Activated CD8-positive, alpha-beta memory T cell treated with anti-CD3 and anti-CD28 coated beads for 36 hours (primary cell): Measurements from ENCODE around the gene NOB1. TPM values are rescaled to one million over a fixed set of nuclear protein-coding genes. Genes with fewer than 3 reads are reported as not detected.
"Not testable (repeated sequence)": the region's sequence is repeated elsewhere in the genome, so short reads cannot be mapped to it uniquely, and the experiment has no call there.

Experiments
- CTCF ChIA-PET: fragments of 350-600 bp; sonication (Branson Sonifier 250); formaldehyde crosslinking; loops from one replicate; lab custom pipeline; 2021; ENCODE audit warnings: antibody characterized with exemption; lab: Charles Lee
- POLR2A ChIA-PET: fragments of 350-600 bp; sonication (Branson Sonifier 250); formaldehyde crosslinking; loops from one replicate; lab custom pipeline; 2021; ENCODE audit warnings: antibody characterized with exemption; lab: Charles Lee
- total RNA-seq, 2 experiments: library from RNA; stranded (reverse); gene quantifications; one replicate each; pipeline ENCODE4 v1.2.3, GENCODE V29; 2021

NOB1 gene
- total RNA-seq = 100 to 1,000 TPM; 127 to 130 TPM

DNA sequence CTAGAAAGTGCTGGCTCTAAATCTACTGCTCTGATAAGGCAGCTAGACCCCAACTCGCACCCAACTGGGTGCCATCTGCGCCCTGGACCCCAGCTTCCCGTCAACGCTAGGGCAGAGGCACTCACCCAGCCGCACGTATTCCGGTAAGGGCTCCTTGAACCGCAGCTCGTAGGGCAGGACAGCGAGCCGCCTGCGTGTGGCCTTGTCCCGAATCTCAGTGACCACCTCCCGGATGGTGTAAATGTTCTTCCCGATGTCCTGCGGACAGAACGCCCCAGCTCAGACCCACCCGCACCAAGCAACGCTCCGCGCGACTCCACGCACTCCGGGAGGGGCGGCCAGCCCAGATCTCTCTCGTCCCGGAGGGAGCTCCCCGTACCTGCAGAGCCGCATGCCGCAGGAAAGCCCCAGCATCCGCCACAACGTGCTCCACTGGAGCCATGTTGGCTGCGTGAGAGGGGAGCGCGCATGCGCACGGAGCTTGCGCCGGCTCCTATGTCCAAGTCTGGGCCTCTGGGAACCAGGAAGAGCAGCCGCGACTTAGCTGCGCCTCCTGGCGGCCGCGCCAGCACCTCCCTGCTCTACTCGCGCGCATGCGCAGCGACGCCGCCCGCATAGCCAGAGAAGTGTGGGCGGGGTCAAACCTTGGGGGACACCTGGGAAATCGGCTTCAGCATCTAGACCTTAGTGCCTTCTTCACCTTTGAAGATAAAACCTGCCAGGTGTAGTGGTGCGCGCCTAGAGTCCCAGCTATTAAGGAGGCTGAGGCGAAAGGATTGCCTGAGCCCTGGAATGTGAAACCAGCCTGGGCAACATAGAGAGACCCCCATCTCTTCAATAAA lies at the start of gene NOB1:
NOB1 (minus strand) TSS at position 458 of the 842 bp plus-strand sequence; CDS start at position 442, 16 bp downstream.
- POLR2A ChIA-PET = interaction anchor here (0.6 to 1.5 kb wide), 4 partner anchors 8 to 589 kb away, joined by 3 to 6 read pairs (median 5); partner anchors contain the start of genes NQO1 and WWP2

GRCh38 chr16:69804297-69804696 lies 49.6 kb upstream of the NOB1 start:
- ChIA-PET POLR2A (no interaction called here), CTCF (no interaction called here)

More for the DNA sequence above, at the start of gene NOB1:
- CTCF ChIA-PET = interaction anchor here (0.6 to 1.9 kb wide), 15 partner anchors 8 to 359 kb away, joined by 3 to 15 read pairs (median 6); partner anchors contain the start of genes NQO1 and WWP2

DNA sequence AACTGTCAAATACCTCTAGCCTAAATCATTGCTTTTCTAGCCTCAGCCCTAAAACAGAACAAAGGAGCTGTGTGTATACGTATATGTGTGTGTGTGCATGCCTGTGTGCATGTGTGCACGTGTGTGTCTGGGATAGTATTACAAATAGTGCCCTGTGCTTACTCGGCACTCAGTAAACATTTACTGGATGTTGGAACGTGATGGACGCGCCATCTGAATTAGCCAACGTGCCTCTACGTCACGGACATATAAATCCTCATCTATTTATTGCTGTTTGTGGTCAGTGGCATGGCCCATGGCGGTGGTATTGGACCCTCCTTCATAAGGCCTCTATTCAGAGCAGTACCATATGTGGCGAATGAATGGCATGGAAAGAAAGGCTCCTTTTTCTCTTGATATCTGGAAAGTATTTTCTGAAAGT lies 44.9 kb upstream of the NOB1 start:
- CTCF ChIA-PET = no interaction called here

DNA sequence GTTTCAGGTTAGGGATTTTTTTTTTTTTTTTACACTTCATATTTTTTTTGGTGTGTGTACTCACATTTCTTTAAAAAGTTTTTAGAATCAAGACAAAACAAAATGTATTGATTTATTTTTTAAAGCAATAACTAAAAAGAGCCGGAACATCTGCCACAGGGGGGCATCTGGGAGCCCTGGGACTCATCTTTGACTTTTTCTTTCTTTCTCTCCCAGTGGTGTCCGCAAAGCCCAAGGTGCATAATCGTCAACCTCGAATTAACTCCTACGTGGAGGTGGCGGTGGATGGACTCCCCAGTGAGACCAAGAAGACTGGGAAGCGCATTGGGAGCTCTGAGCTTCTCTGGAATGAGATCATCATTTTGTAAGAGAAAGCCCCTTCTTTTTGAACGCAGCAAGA lies 43.7 kb upstream of the NOB1 start:
- POLR2A ChIA-PET = no interaction called here

More for the DNA sequence above, 44.9 kb upstream of the NOB1 start:
- POLR2A ChIA-PET = no interaction called here

DNA sequence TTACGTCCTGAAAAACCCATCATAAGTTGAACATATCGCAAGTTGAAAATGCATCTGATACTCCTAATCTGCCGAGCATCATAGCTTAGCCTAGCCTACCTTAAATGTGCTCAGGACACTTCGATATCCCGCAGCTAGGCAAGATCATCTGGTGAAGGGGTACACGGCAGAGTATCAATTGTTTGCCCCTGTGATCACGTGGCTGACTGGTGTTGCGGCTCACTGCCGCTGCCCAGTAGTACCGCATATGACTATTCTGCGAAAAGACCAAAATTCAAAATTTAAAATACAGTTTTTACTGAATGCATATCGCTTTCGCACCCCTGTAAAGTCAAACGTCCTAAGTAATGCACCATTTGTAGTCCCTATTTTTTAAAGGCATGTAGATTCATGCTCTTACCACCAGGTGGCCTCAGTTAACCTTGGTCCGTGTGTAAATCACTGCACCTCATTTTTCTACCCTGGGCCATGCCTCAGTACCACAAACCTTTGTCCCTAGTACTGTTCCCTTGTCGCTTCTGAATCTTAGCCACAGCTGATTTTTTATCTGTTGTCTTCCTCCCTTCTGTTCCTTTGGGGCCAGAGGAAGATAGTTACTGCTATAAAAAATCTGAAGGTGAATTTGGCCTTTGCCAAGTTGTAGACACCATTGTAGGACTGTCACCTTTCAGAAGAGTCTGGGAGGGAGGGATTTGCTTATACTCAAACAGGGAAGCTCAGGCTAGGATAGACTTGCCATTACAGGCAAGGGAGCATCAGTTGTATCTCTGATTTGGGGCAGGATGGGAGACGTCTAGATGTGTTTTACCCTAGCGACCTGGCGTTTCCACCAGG lies 41.8 kb upstream of the NOB1 start:
- CTCF ChIA-PET = interaction anchor here (1.1 kb wide), 1 partner anchor 10 kb away, joined by 3 read pairs; no protein-coding TSS in a partner anchor
- POLR2A ChIA-PET = no interaction called here

More for the DNA sequence above, 43.7 kb upstream of the NOB1 start:
- CTCF ChIA-PET = interaction anchor here (0.8 kb wide), 1 partner anchor 23 kb away, joined by 3 read pairs; no protein-coding TSS in a partner anchor

DNA sequence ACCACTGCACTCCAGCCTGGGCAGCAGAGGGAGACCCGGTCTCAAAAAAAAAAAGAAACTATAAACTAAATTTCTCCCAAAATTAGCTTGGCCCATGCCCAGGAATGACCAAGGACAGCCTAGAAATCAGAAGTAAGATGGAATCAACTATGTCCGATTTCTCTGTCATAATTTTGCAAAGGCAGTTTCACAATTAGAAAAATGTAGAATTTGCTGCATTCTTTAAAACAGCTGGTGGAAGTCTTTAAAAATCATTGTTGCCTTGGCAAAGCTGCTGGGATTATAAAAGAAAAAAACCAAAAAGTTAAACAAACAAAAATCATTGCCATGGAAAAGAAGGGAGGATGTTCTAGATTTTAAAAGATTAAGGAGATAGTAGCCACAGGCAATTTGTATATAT lies 39.8 kb upstream of the NOB1 start:
- POLR2A ChIA-PET = no interaction called here
- CTCF ChIA-PET = interaction anchor here (0.7 kb wide), 1 partner anchor 23 kb away, joined by 3 read pairs; no protein-coding TSS in a partner anchor

GRCh38 chr16:69793526-69793925 lies 38.8 kb upstream of the NOB1 start:
- CTCF ChIA-PET = no interaction called here
- POLR2A ChIA-PET = interaction anchor here (0.6 kb wide), 1 partner anchor 10 kb away, joined by 4 read pairs; no protein-coding TSS in a partner anchor

GRCh38 chr16:69791391-69791847 lies 36.7 kb upstream of the NOB1 start:
- CTCF ChIA-PET = interaction anchor here (1.4 kb wide), 1 partner anchor 139 kb away, joined by 6 read pairs; no protein-coding TSS in a partner anchor
- POLR2A ChIA-PET = not testable (repeated sequence)

GRCh38 chr16:69787883-69788282 lies 33.2 kb upstream of the NOB1 start:
- ChIA-PET CTCF (no interaction called here), POLR2A (no interaction called here)

DNA sequence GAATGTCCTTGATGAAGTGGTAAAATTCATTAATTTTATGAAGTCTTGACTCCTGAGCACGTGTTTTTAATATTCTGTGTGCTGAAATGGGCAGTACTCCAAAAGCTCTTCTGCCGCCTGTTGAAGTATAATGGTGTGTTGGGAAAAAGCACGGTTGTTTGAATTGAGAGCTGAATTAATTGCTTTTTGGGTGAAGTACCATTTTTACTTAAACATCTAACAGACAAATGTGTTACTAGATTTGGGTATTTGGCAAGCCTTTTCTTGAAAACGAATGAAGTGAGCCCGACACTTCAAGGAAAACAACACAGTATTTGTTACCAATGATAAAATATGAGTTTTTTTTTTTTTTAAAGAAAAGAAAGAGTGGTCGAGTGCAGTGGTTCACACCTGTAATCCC lies 29.9 kb upstream of the NOB1 start:
- CTCF ChIA-PET = interaction anchor here (0.7 kb wide), 1 partner anchor 56 kb away, joined by 3 read pairs; no protein-coding TSS in a partner anchor
- POLR2A ChIA-PET = no interaction called here

GRCh38 chr16:69781118-69781517 lies 26.4 kb upstream of the NOB1 start:
- CTCF ChIA-PET = no interaction called here
- POLR2A ChIA-PET = no interaction called here

DNA sequence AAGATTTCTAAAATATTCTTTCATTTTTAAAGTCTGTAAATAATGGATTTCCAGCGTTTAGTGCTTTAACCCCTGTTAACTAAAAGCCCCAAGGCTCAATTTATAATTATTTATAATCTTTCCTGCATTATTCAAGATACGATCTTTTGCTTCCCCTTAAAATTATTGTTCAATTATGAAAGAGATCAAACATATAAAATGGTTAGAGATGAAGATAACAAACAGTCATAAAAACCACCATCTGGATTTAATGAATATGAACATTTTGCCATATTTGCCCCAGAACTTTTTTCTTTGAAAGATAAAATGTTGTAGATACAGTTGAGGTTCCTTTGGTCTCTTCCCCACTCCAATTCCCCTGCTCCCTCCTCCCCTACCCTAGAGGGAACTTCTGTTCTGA lies 25.0 kb upstream of the NOB1 start:
- ChIA-PET POLR2A (no interaction called here), CTCF (no interaction called here)

DNA sequence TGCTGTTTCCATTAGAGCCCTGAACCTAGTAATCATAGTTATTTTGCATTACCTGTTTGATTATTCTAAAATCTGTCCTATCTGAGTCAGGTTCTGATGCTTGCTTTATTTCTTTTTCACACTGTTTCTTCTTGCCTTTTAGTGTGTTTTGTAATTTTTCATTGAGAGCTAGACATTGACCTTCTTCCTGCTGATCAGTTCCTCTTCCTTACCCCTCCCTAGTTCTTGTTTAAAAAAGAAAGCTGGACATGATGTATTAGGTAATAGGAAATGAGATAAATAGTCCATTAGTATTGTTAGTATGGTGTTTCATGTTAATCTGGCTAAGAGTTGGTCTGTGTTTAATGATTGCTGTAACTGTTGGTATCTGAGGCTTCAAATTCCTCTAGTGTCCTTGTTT lies 20.8 kb upstream of the NOB1 start:
- ChIA-PET CTCF (no interaction called here), POLR2A (no interaction called here)

DNA sequence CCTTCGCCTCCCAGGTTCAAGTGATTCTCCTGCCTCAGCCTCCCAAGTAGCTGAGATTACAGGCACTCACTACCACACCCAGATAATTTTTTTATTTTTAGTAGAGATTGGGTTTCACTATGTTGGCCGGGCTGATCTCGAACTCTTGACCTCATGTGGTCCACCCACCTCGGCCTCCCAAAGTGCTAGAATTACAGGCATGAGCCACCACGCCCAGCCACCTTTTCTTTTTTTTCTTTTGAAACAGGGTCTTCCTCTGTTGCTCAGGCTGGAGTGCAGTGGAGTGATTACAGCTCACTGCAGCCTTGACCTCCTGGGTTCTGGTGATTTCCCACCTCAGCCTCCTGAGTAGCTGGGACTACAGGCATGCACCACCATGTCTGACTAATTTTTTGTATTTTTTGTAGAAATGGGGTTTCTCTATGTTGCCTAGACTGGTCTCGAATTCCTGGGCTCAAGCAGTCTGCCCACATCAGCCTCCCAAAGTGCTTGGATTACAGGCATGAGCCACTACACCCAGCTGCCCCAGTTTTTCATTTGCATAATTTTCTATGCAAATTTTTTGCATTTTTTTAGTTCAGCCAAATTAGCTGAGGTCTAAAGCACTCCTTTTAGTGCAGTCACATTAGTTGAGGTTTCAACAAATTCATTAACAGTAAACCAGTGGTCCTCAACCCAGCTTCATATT lies 18.7 kb upstream of the NOB1 start:
- POLR2A ChIA-PET = interaction anchor here (1.1 kb wide), 1 partner anchor 11 kb away, joined by 4 read pairs; no protein-coding TSS in a partner anchor
- CTCF ChIA-PET = no interaction called here

- CTCF ChIA-PET = interaction anchor here (1.5 kb wide), 1 partner anchor 17 kb away, joined by 3 read pairs; no protein-coding TSS in a partner anchor
- POLR2A ChIA-PET = no interaction called here
Observed at GRCh38 chr16:69771651-69771967, 16.9 kb upstream of the NOB1 start.

- ChIA-PET CTCF (interaction anchor here (0.7 kb wide), 1 partner anchor 326 kb away, joined by 4 read pairs; no protein-coding TSS in a partner anchor), POLR2A (interaction anchor here (0.6 kb wide), 1 partner anchor 346 kb away, joined by 3 read pairs; no protein-coding TSS in a partner anchor)
Observed at GRCh38 chr16:69769404-69769803, 14.7 kb upstream of the NOB1 start.

DNA sequence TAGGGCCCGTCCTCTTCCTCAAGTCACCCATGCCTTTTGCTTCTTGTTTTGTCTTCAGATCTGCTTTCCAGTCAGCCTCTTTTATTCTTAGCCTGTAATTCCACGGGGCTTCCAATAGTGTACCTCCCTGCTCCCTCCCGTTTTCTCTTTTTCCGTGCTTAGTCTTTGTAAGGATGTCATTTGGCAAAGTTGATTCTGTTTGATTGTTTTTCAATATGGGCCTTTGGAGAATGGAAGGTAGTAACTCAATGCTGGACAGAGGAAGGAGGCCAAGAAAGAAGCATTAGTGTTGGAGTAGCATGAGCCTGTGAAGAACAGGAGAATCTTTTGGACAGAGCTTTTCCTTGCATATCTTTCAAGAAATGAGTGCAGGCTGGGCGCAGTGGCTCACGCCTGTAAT lies 13.9 kb upstream of the NOB1 start:
- ChIA-PET POLR2A (no interaction called here), CTCF (no interaction called here)

DNA sequence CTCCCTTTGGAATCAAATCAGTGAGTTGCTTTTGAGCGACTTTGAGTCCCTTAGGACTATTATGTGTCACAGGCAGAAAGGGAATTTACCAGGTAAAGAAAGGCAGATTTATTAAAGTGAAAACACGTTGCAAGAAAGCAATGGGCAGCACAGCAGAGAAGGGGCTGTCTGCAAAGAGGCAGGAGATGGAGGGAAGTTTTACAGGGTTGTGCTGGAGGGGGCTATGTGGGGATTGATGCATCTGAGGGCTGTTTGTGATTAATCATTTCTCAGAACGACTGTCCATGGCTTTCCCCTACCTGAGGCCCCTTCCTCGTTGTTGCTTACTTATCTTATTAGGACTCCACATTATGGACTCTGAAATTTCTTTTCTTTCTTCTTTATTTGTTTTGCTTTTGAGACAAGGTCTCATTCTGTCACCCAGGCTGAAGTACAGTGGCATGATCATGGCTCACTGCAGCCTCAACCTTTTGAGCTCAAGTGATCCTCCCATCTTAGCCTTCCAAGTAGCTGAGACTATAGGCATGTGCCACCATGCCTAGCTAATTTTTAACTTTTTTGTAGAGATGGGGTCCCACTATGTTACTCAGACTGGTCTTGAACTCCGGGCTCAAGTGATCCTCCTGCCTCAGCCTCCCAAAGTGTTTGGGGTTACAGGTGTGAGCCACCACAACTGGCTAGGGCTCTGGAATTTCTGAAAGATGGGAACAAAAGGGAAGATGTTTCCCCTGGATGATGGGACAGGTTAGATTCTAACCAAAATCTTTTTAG lies 12.9 kb upstream of the NOB1 start:
- ChIA-PET CTCF (interaction anchor here (0.7 to 1.3 kb wide), 2 partner anchors 13 to 117 kb away, joined by 3 to 6 read pairs; partner anchors contain the start of gene NOB1), POLR2A (interaction anchor here (0.6 kb wide), 2 partner anchors 40 to 348 kb away, joined by 3 to 4 read pairs; no protein-coding TSS in a partner anchor)
